Activated CD4-positive, CD25-positive, alpha-beta regulatory T cell treated with anti-CD3 and anti-CD28 coated beads, Interleukin-2, amount 50 U/mL, for 16 hours (primary cell): ENCODE measurements around the gene L1CAM.

Experiments
- DNase-seq: peaks from one replicate; pipeline ENCODE4 v3.0.0-alpha.2; 2020; ENCODE audit warnings: low read depth, low spot score

The L1CAM gene

DNA sequence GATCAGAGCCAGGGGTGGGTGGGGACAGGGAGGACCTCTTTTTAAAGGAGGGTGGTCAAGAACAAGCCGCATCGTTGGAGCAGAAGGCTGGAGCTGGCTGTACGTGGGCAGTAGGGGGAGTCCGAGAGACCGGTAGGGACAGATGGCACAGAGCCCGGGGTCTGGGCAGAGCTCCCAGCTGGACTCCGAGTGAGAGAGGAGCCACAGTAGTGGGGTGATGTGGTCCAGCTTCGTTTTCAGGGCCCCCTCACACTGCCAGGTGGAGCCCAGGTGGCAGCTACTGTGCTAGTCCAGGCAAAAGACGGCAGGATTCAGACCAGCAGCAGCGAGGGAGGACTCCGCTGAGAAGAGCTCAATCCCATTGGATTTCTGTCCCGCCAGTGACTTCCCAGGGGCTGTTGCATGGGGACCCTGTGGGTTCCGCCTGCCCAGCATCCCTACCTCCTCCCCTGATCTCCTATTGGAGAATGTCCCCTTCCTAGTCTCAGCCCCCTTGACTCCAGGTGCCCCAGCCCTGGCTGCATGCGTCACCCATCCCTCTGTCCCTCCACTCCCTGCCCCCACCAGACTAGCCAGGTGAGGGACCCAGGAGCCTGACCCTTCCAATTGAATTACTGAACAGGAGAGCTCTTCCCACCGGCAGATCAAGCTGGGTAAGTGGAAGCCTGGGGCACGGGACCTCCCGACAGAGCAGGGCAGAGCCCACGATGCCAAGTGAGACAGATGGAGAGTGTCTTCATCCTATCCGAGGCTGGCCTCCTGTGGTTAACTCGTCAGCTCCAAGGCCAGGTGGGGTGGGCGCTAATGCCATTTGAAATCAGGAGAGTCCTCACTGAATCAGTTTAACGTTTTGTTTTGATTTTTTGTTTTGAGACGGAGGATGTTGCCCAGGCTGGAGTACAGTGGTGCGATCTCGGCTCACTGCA is 37.2 kb upstream of the L1CAM start:
- no peak for DNase-seq

DNA sequence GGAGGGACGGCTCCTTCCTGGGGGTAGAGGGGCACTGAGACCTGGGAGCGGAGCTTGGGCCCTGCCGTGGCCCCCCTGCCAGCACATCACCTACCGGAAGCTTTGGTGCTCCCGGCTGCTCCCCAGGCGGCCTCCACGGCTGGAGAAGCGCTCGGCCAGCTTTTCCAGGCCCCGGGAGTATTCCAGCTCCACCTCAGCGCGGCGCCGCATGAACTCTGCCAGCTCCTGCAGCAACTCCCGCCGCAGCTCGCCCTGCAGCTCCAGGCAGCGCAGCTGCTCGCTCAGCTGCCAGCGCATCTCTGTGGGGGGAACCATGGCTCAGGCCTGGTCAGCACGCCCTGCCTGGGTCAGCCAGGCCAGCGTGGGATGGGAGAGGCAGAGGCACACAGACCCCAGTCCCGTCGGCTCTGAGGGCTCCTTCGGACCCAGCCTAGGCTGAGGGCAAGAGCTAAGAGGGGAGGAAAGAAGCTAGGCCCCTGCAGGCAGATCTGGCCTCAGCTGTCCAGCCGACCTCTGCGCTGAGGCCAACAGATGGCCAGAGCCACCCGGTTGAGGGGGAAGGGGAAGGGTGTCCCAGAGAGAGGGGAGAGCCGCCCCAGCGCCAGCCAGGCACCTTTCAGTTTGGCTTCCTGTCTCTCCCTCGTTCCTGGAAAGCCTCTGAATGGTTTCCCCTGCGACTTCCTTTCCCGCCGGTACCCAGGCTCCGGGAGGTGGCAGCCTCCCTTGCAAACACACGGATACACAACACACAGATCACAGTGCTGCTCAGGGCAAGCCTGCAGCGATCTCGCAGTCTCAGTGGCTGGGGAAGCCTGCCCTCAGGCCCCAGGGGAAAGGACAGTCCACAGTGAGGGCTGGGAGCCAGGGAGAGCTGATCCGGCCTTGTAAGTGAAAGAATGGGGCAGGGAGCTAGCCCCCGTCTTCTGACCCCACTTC is 35.8 kb upstream of the L1CAM start:
- no peak for DNase-seq

- DNase-seq = no peak
Observed at GRCh38 chrX:153921070-153921469, 35.1 kb upstream of the L1CAM start.

GRCh38 chrX:153920546-153920945 is 34.6 kb upstream of the L1CAM start:
- no peak for DNase-seq

- no peak for DNase-seq
Observed at GRCh38 chrX:153919281-153919680, 33.3 kb upstream of the L1CAM start.

DNA sequence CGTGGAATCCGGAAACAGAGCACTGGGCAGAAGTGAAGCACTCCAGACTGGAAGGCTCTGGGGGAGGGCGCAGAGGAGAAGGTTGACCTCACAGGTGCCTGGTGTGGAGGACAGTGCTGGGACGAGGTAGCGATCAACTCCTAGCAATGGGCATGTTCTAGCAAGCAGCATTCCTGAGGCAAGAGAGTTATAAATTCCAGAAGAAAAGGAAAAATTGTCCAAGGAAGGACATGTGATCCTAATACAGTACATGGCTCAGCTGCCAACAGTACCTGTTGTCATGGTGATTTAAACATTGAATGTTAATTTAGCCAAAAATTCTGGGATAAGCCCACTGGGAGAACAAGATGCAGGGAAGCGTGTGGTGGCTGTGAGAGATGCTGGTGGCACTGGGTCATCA is 31.9 kb upstream of the L1CAM start:
- DNase-seq = no peak

- no peak for DNase-seq
Observed at GRCh38 chrX:153913701-153914100, 27.7 kb upstream of the L1CAM start.

DNA sequence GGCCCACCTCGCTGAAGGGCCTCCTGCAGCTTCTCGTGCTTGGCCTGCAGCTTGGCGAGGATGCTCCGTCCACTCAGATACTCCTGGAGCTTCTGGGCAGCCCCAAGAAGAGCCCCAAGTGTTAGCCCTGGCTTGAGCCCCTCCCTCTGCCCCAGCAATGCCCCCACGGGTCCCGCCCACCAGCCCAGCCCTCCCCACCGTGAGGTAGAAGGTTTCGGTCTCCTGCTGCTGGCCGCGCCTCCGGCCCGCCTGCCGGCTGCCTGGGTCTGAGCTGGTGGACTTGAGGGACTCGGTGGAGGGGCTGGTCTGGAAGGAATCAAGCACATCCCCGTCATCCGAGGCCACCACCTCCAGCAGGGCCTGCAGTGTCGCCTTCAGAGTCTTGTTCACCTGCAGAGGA is 27.2 kb upstream of the L1CAM start:
- DNase-seq = no peak

DNA sequence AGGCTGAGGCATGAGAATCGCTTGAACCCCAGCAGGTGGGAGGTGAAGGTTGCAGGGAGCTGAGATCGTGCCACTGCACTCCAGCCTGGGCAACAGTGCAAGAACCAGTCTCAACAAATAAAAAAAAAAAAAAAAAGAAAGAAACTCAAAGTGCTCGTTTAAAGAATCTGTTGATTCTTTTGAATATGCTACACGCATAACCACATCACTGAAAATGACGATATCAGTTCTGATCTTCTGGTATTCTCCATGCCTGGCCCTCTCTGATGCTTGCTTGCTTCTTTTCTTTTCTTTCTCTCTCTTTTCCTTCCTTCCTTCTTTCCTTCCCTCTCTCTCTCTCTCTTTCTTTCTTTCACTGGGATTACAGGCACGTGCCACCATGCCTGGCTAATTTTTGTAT is 25.8 kb upstream of the L1CAM start:
- no peak for DNase-seq

GRCh38 chrX:153910446-153910845 is 24.5 kb upstream of the L1CAM start:
- DNase-seq = no peak

DNA sequence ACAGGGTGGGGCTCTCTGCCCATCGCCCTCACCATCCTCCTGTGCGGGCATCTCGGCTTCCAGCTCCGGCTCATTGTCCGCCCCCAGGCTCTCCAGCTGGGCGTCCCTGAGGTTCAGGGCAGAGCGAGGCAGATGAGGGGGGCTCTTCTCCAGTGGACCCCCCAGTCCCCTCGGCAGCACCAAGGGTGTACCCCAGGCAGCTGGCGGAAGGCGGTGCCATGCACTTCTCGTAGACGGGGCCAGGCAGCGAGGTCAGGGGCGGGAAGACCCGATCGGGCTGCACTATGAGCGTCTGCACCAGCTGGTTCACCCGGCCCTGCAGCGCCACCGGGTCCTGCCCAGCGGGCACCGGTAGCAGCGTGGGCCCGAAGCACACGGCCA is 24.0 kb upstream of the L1CAM start:
- no peak for DNase-seq

GRCh38 chrX:153909024-153909979 is 23.3 kb upstream of the L1CAM start:
- DNase-seq = no peak

- DNase-seq = no peak
Observed at GRCh38 chrX:153908219-153908860, 22.4 kb upstream of the L1CAM start.

DNA sequence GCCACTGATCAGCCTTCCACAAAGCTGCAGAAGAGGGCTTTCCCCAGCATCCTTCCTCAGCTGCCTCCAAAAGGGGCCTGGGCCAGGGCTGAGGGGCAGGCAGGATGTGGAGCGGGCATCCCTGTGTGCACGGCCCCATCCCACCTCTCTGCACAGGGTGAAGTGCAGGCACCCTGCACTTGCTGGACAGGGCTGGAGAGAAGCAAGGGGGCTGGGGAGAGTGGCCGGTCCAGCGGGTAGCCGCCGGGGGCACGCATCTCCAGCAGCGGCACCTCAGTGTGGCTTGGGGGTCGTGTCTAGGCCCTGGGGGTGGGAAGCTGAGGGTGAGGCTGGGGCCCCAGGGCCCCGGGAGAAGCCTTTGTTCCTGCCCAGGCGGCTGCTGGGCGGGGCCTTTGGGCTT is 21.5 kb upstream of the L1CAM start:
- DNase-seq = no peak

- DNase-seq = no peak
Observed at GRCh38 chrX:153906126-153906917, 20.3 kb upstream of the L1CAM start.

GRCh38 chrX:153905481-153906095 is 19.6 kb upstream of the L1CAM start:
- DNase-seq = no peak

GRCh38 chrX:153903991-153904957 is 18.3 kb upstream of the L1CAM start, which contains the start of gene AVPR2:
AVPR2 (plus strand) TSS chrX:153904673; CDS start chrX:153905146, 473 bp downstream.
- no peak for DNase-seq

GRCh38 chrX:153903238-153903980 is 17.4 kb upstream of the L1CAM start:
- DNase-seq = no peak
